ENCODE data around the gene ZNF160.
"Not testable (repeated sequence)": the region's sequence is repeated elsewhere in the genome, so short reads cannot be mapped to it uniquely, and the experiment has no call there.

The ZNF160 gene

DNA sequence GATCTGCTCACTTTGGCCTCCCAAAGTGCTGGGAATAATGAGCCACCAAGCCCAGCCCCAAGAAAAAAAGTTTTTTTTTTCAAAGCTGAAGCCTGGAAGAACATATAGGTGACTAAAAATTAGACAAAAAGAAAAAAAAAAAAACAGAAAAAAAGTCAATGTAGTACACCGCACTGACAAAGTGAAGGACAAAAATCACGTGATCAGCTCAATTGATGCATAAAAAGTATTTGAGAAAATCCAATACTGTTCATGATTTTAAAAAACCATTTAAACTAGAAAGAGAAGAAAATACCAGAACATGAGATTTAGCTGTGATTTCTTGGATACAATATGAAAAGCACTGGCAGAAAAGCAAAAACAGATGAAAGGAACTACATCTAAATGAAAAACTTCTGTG, 69.2 kb downstream of the ZNF160 start:
- no peak for DNase-seq (ENCODE audit: low read depth in 2 of 2, low spot score in 1 of 2)

DNA sequence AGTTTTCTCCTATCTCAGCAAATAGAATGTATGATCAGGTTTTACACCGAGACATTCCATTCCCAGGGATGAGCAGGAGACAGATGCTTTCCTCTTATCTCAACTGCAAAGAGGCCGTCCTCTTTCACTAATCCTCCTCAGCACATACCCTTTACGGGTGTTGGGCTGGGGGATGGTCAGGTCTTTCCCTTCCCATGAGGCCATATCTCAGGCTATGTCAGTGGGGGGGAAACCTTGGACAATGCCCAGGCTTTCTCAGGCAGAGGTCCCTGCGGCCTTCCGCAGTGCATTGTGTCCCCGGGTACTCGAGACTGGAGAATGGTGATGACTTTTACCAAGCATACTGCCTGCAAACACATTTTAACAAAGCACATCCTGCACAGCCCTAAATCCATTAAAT, 74.9 kb downstream of the ZNF160 start:
- DNase-seq (ENCODE audit: low read depth in 2 of 2, low spot score in 1 of 2), result not testable (repeated sequence)

DNA sequence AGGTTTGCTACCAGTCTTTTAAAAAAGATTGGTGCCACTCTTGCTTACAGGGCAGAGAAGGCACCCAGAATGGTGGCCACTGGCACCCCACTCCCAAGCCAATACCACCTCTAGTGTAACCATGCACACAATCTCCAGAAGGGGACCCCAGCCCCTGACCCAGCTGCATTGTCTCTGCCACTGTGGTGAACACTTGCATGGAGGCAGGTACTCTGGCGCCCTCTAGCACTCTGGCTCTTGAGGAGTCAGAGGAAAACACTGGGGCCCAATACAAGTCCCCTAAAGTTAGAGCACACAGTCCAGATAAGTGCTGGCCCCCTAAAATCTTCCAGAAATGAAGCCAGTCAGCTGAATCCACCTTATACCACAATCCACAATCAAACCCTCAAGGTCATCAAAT, 83.5 kb downstream of the ZNF160 start:
- no peak for DNase-seq (ENCODE audit: low read depth in 2 of 2, low spot score in 1 of 2)

All from stimulated activated CD8-positive, alpha-beta memory T cell treated with anti-CD3 and anti-CD28 coated beads, Interleukin-4, amount 100 ng/mL, for 1 hour (primary cell).